Activated CD8-positive, alpha-beta T cell treated with anti-CD3 and anti-CD28 coated beads, Interleukin-2, amount 10 ng/mL, durations not matched to agents 7 days and 5 days (primary cell): ENCODE data around the gene ZMIZ1. TPM values are rescaled to one million over a fixed set of nuclear protein-coding genes. Genes with fewer than 3 reads are reported as not detected.

Source experiments
- ATAC-seq: fragments of 150-1000 bp; cut with Tn5 transposase; one replicate; pipeline ENCODE4 v1.10.0; 2021; ENCODE audit warnings: moderate library complexity
- CTCF ChIA-PET: fragments of 350-600 bp; sonication (Branson Sonifier 250); formaldehyde crosslinking; loops from one replicate; lab custom pipeline; 2021; ENCODE audit warnings: antibody characterized with exemption; lab: Charles Lee
- POLR2A ChIA-PET: fragments of 350-600 bp; sonication (Branson Sonifier 250); formaldehyde crosslinking; loops from one replicate; lab custom pipeline; 2021; ENCODE audit warnings: antibody characterized with exemption; lab: Charles Lee
- DNase-seq: peaks from one replicate; pipeline ENCODE4 v3.0.0-alpha.2; 2020
- H3K27ac Mint-ChIP-seq: one replicate; pipeline ENCODE4 v1.8.0; 2021; ENCODE audit warnings: mild to moderate bottlenecking, mixed read lengths
- H3K27me3 Mint-ChIP-seq: one replicate; pipeline ENCODE4 v1.8.0; 2021; ENCODE audit warnings: low read depth, mixed read lengths
- H3K36me3 Mint-ChIP-seq: one replicate; pipeline ENCODE4 v1.8.0; 2021; ENCODE audit warnings: low read depth, mixed read lengths
- H3K4me1 Mint-ChIP-seq: one replicate; pipeline ENCODE4 v1.8.0; 2021; ENCODE audit warnings: low read depth, mixed read lengths
- H3K4me3 Mint-ChIP-seq: one replicate; pipeline ENCODE4 v1.8.0; 2021; ENCODE audit warnings: mild to moderate bottlenecking, mixed read lengths
- H3K9me3 Mint-ChIP-seq: one replicate; pipeline ENCODE4 v1.8.0; 2022; ENCODE audit warnings: mixed read lengths; ENCODE audit not compliant: insufficient read depth
- total RNA-seq, 2 experiments: library from RNA; stranded (reverse); gene quantifications; one replicate each; pipeline ENCODE4 v1.2.3, GENCODE V29; 2021

Gene ZMIZ1
- total RNA-seq, 2 experiments from 2014 or later = 39.9 to 40.6 TPM

DNA sequence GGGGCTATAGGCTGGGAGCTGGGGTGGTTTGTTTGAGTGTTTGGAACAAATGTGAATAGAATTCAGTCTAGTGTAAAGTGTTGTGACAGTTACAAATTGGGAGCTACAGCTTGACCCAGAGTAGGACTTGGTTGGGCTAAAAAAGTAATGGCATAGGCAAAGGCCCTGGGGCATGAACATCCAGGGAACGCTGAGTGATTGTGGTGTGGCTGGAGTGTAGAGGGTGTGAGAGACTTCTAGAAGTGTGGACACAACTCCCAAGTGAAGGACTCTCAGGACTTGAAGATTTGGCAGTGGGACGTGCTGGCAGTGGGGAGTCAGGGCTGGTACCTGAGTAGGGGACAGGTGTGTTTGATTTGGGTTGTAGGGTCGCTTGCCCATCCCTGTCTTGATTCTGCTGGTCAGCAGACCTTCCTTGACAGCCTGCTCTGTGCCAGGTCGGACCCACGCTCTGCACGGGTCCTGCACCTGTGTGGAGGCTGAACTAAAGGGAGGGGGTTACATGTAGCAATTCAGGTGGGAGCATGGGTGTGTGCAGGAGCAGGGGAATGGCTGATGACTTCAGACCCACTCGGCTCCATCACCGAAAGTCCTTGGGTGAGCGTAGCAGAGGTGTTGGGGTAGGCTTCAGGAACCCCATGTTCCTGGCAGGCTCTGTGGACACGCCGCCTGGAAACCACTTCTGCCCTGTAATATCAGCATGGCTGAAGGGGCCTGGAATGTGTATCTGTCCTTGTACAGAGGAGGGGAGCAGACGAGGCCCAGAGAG is 43.3 kb downstream of the ZMIZ1 start:
- H3K9me3 Mint-ChIP-seq = no peaks in the 10 kb centered on the region
- ChIA-PET POLR2A (no interaction called here), CTCF (interaction anchor here (3.0 kb wide), 1 partner anchor 83 kb away, joined by 11 read pairs; no protein-coding TSS in a partner anchor)
- no peak overlapping the region for H3K4me3 Mint-ChIP-seq
- no peak for ATAC-seq
- DNase-seq = no peak
- peak overlapping the region; percentile 35 for H3K27ac Mint-ChIP-seq
- H3K27me3 Mint-ChIP-seq = no peaks in the 10 kb centered on the region
- no peaks in the 10 kb centered on the region for H3K36me3 Mint-ChIP-seq
- H3K4me1 Mint-ChIP-seq = peaks cover 21% of the 10 kb centered on the region

DNA sequence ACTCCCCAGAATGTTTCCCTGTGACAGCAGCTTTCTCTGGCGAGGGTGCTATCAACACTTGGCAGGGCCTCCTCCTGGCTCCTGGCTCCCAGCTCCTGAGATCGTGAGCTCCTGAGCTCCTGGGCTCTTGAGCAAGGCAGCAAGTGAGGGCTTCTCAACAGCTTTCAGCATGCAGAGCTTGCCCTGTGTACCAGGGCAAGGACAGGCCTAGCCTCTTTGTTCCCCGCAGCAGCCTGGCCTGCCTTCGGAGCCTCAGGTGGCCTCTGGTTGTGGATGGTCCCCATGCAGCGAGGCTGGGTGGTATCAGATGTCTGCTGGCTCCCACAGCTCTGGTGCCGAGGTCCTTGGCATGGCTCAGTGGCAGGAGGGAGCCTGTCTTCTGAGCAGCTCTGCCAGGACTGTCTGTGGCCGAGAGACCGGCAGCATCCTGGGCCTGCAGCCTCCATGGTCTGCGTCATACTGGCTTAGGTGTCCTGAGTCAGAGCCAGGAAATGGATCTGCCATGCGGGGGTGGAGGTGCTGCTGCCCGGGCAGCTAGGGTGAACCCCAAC is 44.2 kb downstream of the ZMIZ1 start:
- Mint-ChIP-seq H3K27ac (no peak overlapping the region), H3K27me3 (no peaks in the 10 kb centered on the region), H3K9me3 (no peaks in the 10 kb centered on the region), H3K36me3 (no peaks in the 10 kb centered on the region), H3K4me1 (peaks cover 26% of the 10 kb centered on the region), H3K4me3 (no peak overlapping the region)
- no peak for ATAC-seq
- ChIA-PET POLR2A (interaction anchor here (0.6 kb wide), 1 partner anchor 70 kb away, joined by 3 read pairs; no protein-coding TSS in a partner anchor), CTCF (interaction anchor here (3.0 kb wide), 1 partner anchor 82 kb away, joined by 11 read pairs; no protein-coding TSS in a partner anchor)
- DNase-seq = no peak

DNA sequence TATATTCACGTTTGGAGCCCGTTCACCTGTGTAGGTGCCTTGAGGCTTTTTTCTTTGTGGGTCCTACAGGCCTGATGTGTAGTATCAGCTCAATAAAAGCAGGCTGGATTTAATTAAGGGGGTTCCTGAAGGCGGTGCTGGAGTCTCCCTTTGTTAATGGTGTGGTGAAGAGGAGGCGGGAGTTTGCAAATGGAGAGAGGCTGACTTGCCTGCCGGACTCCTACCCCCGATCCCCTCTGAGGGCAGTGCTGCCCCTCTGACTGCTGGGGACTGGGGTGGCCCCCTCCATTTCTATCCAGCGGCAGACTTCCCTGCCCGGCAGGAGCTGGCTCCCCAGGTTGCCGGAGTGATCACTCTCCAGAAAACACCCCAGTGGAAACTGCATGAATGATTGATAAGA is 45.1 kb downstream of the ZMIZ1 start:
- ChIA-PET CTCF (interaction anchor here (3.0 kb wide), 1 partner anchor 82 kb away, joined by 11 read pairs; no protein-coding TSS in a partner anchor), POLR2A (interaction anchor here (0.6 kb wide), 1 partner anchor 70 kb away, joined by 3 read pairs; no protein-coding TSS in a partner anchor)
- H3K27ac Mint-ChIP-seq = no peak overlapping the region
- H3K4me1 Mint-ChIP-seq = peaks cover 26% of the 10 kb centered on the region
- H3K4me3 Mint-ChIP-seq = no peak overlapping the region
- DNase-seq (no peak), ATAC-seq (no peak)
- no peaks in the 10 kb centered on the region for H3K36me3 Mint-ChIP-seq
- no peaks in the 10 kb centered on the region for H3K9me3 Mint-ChIP-seq
- H3K27me3 Mint-ChIP-seq = no peaks in the 10 kb centered on the region

DNA sequence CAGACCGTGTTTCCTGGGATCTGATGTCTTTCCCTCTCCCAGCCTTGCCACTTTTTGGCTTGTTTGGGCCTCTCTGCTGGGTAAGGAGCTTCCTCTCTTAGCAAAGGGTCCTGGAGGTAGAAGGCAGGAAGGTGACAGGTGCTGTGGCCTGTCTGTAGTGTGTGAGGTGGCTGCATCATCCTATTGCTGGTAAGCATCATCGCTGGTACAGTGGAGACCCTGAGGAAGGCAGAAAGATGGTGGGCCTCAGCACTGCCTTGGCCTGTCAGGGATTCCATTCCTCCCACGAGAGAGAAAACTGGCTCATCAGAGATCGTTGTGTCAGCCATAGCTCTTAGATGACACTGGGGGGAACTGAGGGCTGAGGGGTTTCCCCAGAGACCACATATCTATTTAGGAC is 46.5 kb downstream of the ZMIZ1 start:
- Mint-ChIP-seq H3K4me3 (no peak overlapping the region), H3K27ac (peak overlapping the region; percentile 26), H3K27me3 (no peaks in the 10 kb centered on the region), H3K4me1 (peaks cover 26% of the 10 kb centered on the region), H3K9me3 (no peaks in the 10 kb centered on the region), H3K36me3 (no peaks in the 10 kb centered on the region)
- ChIA-PET POLR2A (no interaction called here), CTCF (interaction anchor here (0.8 to 3.0 kb wide), 2 partner anchors 9 to 80 kb away, joined by 3 to 11 read pairs; no protein-coding TSS in a partner anchor)
- DNase-seq = no peak
- no peak for ATAC-seq

DNA sequence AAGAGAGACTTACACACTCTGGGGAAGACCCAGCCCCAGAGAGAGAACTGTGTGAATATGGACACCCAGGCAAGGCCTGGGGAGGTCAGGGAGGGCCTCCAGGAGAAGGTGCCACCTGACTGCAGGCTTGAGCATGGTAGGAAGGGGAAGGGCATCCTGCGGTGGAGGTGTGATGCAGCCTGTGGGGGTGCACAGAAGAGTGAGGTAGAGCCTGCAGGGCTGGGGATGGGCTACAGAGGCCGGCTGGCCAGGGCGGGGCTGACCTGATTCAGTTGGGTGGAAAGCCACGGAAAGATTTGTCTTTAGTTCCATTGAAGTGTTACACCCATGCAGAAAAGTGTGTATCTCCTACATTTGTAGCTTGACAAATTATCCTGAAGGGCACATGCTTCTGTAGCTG is 47.6 kb downstream of the ZMIZ1 start:
- Mint-ChIP-seq H3K4me1 (peaks cover 31% of the 10 kb centered on the region), H3K36me3 (no peaks in the 10 kb centered on the region), H3K9me3 (no peaks in the 10 kb centered on the region), H3K4me3 (no peak overlapping the region), H3K27ac (peak overlapping the region; percentile 51), H3K27me3 (no peaks in the 10 kb centered on the region)
- peak; percentile 61 for ATAC-seq
- ChIA-PET CTCF (no interaction called here), POLR2A (interaction anchor here (0.6 kb wide), 1 partner anchor 33 kb away, joined by 3 read pairs; no protein-coding TSS in a partner anchor)
- peak; percentile 33 for DNase-seq

DNA sequence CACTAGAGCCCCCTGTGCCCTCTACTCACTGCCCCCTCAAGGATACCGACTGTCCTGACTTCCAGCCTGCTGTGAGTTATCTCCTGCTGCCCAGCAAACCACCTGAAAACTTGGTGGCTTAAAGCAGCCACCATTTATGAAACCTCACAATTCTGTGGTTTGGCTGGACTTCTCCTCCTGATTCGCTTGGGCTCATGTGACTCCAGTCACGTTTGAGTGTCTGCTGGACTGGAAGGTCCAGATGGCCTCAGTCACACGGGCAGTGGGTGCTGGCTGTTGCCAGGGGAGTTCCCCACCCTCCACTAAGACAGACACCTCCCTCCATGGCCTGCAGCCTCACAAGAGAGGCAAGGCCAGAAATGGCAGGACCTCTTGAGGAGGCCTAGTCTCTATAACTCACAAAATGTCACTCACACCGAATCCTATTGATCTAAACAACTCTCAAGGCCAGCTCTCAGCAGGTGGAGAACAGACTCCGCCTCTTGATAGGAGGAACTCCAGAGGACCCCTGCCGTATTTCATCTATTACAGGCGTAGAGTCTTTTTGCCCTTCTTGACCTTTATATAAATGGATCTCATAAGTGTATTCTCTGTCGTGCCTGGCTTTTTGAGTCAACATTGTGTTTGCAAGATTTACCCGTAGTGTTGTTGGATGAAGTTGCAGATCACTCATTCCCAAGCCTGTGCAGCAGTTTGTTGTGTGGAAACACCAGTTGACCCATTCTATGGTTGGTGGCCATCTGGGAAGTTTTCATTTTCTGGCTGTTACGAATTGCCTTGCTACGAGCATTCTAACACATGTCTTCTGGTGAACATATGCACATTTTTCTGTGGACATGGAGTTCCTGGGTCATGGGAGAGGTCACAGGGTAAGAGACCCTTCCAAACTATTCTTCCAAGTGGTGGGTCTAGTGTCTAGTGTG is 48.3 kb downstream of the ZMIZ1 start:
- ATAC-seq (no peak), DNase-seq (no peak)
- Mint-ChIP-seq H3K9me3 (no peaks in the 10 kb centered on the region), H3K36me3 (no peaks in the 10 kb centered on the region), H3K4me1 (peaks cover 33% of the 10 kb centered on the region), H3K27me3 (no peaks in the 10 kb centered on the region), H3K4me3 (no peak overlapping the region), H3K27ac (peak overlapping the region; percentile 13)
- ChIA-PET CTCF (no interaction called here), POLR2A (interaction anchor here (0.6 kb wide), 1 partner anchor 32 kb away, joined by 3 read pairs; no protein-coding TSS in a partner anchor)

DNA sequence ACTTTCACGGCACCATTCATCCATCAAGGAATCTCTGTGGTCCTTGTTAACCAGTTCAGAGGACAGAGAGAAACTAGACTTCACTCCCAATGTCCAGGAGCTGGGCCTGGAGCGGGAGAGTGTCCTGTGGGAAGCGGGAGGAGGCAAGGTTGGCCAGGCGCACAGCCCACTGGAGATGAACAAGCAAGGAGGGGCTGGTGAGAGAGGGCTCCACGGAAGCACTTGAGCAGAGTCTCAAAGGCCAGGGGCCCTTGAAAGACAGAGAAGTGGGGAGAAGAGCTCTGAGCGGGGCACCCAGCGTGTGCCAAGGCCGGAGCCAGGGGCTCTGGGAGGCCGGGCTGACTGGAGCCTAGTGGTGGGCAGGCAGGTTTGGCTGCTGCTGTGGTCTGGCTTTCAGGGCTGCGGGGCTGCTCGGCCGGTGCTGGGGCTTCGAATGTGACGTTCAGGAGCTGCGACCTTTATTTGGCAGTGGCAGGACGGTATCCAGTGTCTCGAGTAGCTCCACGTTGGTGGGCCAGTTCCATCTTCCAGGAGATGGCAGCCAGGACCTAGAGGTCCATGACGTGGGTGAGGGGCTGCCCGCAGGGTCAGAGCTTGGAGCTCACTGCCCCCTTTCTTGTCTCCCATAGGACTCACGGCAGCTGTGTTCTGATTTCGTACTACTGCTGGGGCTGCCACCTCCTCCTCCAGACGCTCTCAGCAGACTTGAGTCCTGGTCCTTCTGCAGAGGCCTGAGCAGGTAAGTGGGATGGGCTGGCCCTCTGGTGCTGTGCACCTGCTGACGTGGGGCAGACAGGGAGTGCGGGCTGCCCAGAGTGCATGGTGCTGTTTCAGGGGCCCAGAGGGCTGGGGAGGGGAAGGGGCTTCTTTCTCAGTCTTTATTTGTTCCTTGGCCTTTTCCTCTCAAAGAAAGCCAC is 49.8 kb downstream of the ZMIZ1 start:
- Mint-ChIP-seq H3K27ac (no peak overlapping the region), H3K36me3 (no peaks in the 10 kb centered on the region), H3K27me3 (no peaks in the 10 kb centered on the region), H3K4me1 (peaks cover 33% of the 10 kb centered on the region), H3K4me3 (no peak overlapping the region), H3K9me3 (no peaks in the 10 kb centered on the region)
- CTCF ChIA-PET = no interaction called here
- POLR2A ChIA-PET = interaction anchor here (1.5 kb wide), 1 partner anchor 12 kb away, joined by 4 read pairs; no protein-coding TSS in a partner anchor
- DNase-seq = no peak
- ATAC-seq = no peak

DNA sequence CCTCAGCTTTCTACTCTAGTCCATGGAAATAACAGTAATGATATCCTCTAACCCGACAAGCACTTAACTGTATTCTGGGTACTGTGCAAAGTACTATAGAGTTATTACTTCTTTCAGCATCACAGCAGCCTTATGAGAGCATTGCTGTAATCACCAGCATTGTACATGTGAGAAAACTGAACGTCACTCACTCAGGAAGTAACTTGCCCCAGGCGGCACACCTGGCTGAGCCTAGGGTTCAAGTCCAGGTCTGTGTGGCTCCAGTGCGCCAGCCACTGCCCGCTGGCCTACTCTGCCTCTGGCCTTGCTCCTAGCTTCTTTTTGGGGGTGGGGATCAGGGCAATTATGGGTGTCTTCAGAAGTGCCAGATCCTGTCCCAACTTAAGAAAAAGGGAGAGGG is 50.5 kb downstream of the ZMIZ1 start:
- H3K27ac Mint-ChIP-seq = no peak overlapping the region
- no peak for ATAC-seq
- no peaks in the 10 kb centered on the region for H3K9me3 Mint-ChIP-seq
- ChIA-PET POLR2A (interaction anchor here (1.5 kb wide), 1 partner anchor 13 kb away, joined by 4 read pairs; no protein-coding TSS in a partner anchor), CTCF (no interaction called here)
- no peak overlapping the region for H3K4me3 Mint-ChIP-seq
- no peaks in the 10 kb centered on the region for H3K27me3 Mint-ChIP-seq
- no peak for DNase-seq
- no peaks in the 10 kb centered on the region for H3K36me3 Mint-ChIP-seq
- peaks cover 31% of the 10 kb centered on the region for H3K4me1 Mint-ChIP-seq

DNA sequence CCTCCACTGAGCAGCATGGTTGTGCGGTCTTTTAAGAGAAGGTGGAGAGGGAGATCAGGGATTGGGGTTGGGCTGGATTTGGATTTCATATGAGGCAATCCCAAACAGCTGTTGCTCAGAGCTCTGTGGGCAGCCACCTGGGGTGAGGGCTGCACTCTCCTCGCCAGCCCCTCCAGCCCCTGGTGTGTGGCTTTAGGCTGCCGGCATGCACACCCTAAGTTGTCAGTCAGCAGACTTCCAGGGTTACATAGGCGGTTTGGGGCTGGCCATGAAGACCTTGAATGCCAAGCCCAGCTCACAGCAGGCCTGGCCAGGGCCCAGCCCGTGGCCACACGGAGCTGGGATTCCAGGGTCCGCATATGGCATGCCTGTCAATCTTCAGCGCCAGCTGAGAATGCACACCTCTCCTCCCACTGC is 54.8 kb downstream of the ZMIZ1 start:
- Mint-ChIP-seq H3K36me3 (no peaks in the 10 kb centered on the region), H3K4me1 (peaks cover 7% of the 10 kb centered on the region), H3K9me3 (no peaks in the 10 kb centered on the region), H3K4me3 (no peak overlapping the region), H3K27ac (no peak overlapping the region), H3K27me3 (no peaks in the 10 kb centered on the region)
- POLR2A ChIA-PET = interaction anchor here (3.6 kb wide), 1 partner anchor 14 kb away, joined by 9 read pairs; no protein-coding TSS in a partner anchor
- ATAC-seq (no peak), DNase-seq (no peak)
- CTCF ChIA-PET = interaction anchor here (1.1 to 1.3 kb wide), 2 partner anchors 9 kb away, joined by 3 to 5 read pairs; no protein-coding TSS in a partner anchor

DNA sequence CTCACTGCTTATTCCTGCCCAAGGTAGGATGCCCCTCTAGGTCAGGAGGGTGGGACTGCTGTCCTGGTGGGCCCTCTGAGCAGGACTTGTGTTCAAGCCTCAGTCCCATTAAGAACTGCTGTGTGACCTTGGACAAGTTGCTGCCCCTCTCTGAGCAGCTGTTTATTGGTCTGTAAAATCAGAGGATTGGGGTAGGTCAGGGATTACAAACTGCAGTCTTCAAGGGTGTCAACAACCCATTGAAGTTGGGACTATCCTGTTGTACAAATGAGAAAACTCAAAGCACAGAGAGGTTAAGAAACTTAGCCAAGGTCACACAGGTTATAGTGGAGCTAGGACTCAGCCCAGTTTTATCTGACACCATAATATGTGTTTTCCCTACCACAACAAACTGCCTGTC is 55.3 kb downstream of the ZMIZ1 start:
- Mint-ChIP-seq H3K4me3 (no peak overlapping the region), H3K4me1 (peaks cover 7% of the 10 kb centered on the region), H3K9me3 (no peaks in the 10 kb centered on the region), H3K36me3 (no peaks in the 10 kb centered on the region), H3K27ac (no peak overlapping the region), H3K27me3 (no peaks in the 10 kb centered on the region)
- ATAC-seq (no peak), DNase-seq (no peak)
- POLR2A ChIA-PET = interaction anchor here (3.6 kb wide), 1 partner anchor 13 kb away, joined by 9 read pairs; no protein-coding TSS in a partner anchor
- CTCF ChIA-PET = interaction anchor here (0.9 to 1.3 kb wide), 3 partner anchors 9 to 23 kb away, joined by 3 to 5 read pairs (median 3); no protein-coding TSS in a partner anchor
